ENCODE results near the gene H2BW2. TPM values are rescaled to one million over a fixed set of nuclear protein-coding genes. Genes with fewer than 3 reads are reported as not detected.

Gene H2BW2
- total RNA-seq, 1 experiment from 2014 or later: not detected

GRCh38 chrX:104008831-104009230 is 30.9 kb upstream of the H2BW2 start:
- ATAC-seq: no peak
- Histone ChIP-seq H3K4me3 (ENCODE audit: low read depth in 2 of 2, low read length in 2 of 2) (no peak overlapping the region), H3K36me3 (ENCODE audit: control insufficient read depth, insufficient read depth, low read length) (no peaks in the 10 kb centered on the region), H3K27me3 (ENCODE audit: control insufficient read depth, insufficient read depth, low read length) (peaks cover 2% of the 10 kb centered on the region; the same call in 1 of the 2 replicates), H3K9me3 (ENCODE audit: control insufficient read depth, insufficient read depth, low read depth, low read length) (no peaks in the 10 kb centered on the region), H3K4me1 (ENCODE audit: control insufficient read depth, insufficient read depth, low read length) (no peaks in the 10 kb centered on the region), H3K27ac (ENCODE audit: low read length) (no peak overlapping the region)
- intact Hi-C loops (cut with micrococcal nuclease; ENCODE audit: unreplicated experiment) (no loop called here), in situ Hi-C loops (cut with HindIII; ENCODE audit: low pct_unique_long_range_greater_than_20kb, low sequenced_read_pairs) (no loop called here)
- no TSS peak for BruUV-seq (replicated peaks)
- ChIA-PET POLR2A (interaction anchor here (0.7 kb wide), 1 partner anchor 240 kb away, joined by 3 read pairs; no protein-coding TSS in a partner anchor), CTCF (no interaction called here)
- TF ChIP-seq POLR2AphosphoS5 (IDR thresholded peaks at IDR 0.05; ENCODE audit: low read depth, low read length) (no peak), TCF7L2 (IDR thresholded peaks at IDR 0.05; ENCODE audit: low read depth, low read length) (no peak), REST (IDR thresholded peaks at IDR 0.05; ENCODE audit: insufficient read depth in 1 of 2, low read depth in 2 of 2, low read length in 1 of 2) (no peak), SIN3A (IDR thresholded peaks at IDR 0.05; ENCODE audit: borderline replicate concordance, insufficient read depth, low read depth, low read length) (no peak), CTCF (IDR thresholded peaks at IDR 0.05) (no peak)
- no peak for DNase-seq (ENCODE audit: low read depth, low spot score)

- ATAC-seq (no peak), DNase-seq (ENCODE audit: low read depth, low spot score) (no peak)
- in situ Hi-C loops (cut with HindIII; ENCODE audit: low pct_unique_long_range_greater_than_20kb, low sequenced_read_pairs): no loop called here
- Histone ChIP-seq H3K4me3 (ENCODE audit: low read depth in 2 of 2, low read length in 2 of 2) (no peak overlapping the region), H3K9me3 (ENCODE audit: control insufficient read depth, insufficient read depth, low read depth, low read length) (no peaks in the 10 kb centered on the region), H3K4me1 (ENCODE audit: control insufficient read depth, insufficient read depth, low read length) (no peaks in the 10 kb centered on the region), H3K36me3 (ENCODE audit: control insufficient read depth, insufficient read depth, low read length) (no peaks in the 10 kb centered on the region), H3K27me3 (ENCODE audit: control insufficient read depth, insufficient read depth, low read length) (no peaks in the 10 kb centered on the region), H3K27ac (ENCODE audit: low read length) (no peak overlapping the region)
- CTCF ChIA-PET: no interaction called here
- BruUV-seq (replicated peaks): no TSS peak
- TF ChIP-seq TCF7L2 (IDR thresholded peaks at IDR 0.05; ENCODE audit: low read depth, low read length) (no peak), CTCF (IDR thresholded peaks at IDR 0.05) (no peak)
- intact Hi-C loops (cut with micrococcal nuclease; ENCODE audit: unreplicated experiment): no loop called here
- POLR2A ChIA-PET: no interaction called here
Observed at GRCh38 chrX:104013158-104013557, 26.6 kb upstream of the H2BW2 start.

Data from Panc1 (cell line).